Measurements from ENCODE around the gene TRMT1L.

- TF ChIP-seq POLR2A (IDR thresholded peaks at IDR 0.05; ENCODE audit: low read length) (no peak), GATA1 (IDR thresholded peaks at IDR 0.05; ENCODE audit: low read depth, low read length) (no peak)
Observed at GRCh38 chr1:185094761-185095160, 62.0 kb downstream of the TRMT1L start.

All from erythroblast (primary cell).